Upper lobe of left lung (tissue), 6 donors: ENCODE data around the gene LINGO1. TPM values are rescaled to one million over a fixed set of nuclear protein-coding genes. Genes with fewer than 3 reads are reported as not detected.

Source experiments
- ATAC-seq, 2 donors: fragments of 200-7000 bp; cut with Tn5 transposase; one replicate each; pipeline ENCODE4 v1.9.1; 2022; ENCODE audit warnings: mild to moderate bottlenecking in 2 of 2, moderate library complexity in 2 of 2; ENCODE audit not compliant: low FRiP score in 2 of 2
- DNase-seq, 2 donors: peaks; one replicate each; pipeline ENCODE4 v3.0.0-alpha.2; 2019 to 2020
- H3K27ac ChIP-seq, 4 donors: fragments of 200-600 bp; sonication (generic); one replicate each; pipeline ENCODE4 v1.5.1; 2016 to 2019
- H3K27me3 ChIP-seq, 4 donors: fragments of 200-600 bp; sonication (generic); one replicate each; pipeline ENCODE4 v1.5.1; 2017 to 2019
- H3K36me3 ChIP-seq, 4 donors: fragments of 200-600 bp; sonication (generic); one replicate each; pipeline ENCODE4 v1.5.1; 2016 to 2019
- H3K4me1 ChIP-seq, 4 donors: fragments of 200-600 bp; sonication (generic); one replicate each; pipeline ENCODE4 v1.5.1; 2018 to 2019
- H3K4me3 ChIP-seq, 4 donors: fragments of 200-600 bp; sonication (generic); one replicate each; pipeline ENCODE4 v1.5.1; 2017 to 2019; ENCODE audit warnings: mild to moderate bottlenecking in 2 of 4, moderate library complexity in 1 of 4
- H3K9me3 ChIP-seq, 4 donors: fragments of 200-600 bp; sonication (generic); one replicate each; pipeline ENCODE4 v1.5.1; 2018 to 2019
- EP300 ChIP-seq, 4 donors: sonication (generic); formaldehyde crosslinking; IDR thresholded peaks; one replicate each; pipeline ENCODE4 v1.5.1; 2017; ENCODE audit warnings: antibody characterized with exemption in 4 of 4, control low read depth in 2 of 4
- POLR2A ChIP-seq, 4 donors: fragments of 450-650 bp; IDR thresholded peaks; one replicate each; pipeline ENCODE4 v1.5.1; 2016 to 2017; ENCODE audit warnings: antibody characterized with exemption in 4 of 4, mild to moderate bottlenecking in 2 of 4
- POLR2AphosphoS5 ChIP-seq, 2 donors: sonication (generic); formaldehyde crosslinking; IDR thresholded peaks; one replicate each; pipeline ENCODE4 v1.5.1; 2017; ENCODE audit warnings: antibody characterized with exemption in 2 of 2
- WGBS, 2 donors: methylation state at CpG; one replicate each; pipeline ENCODE4 v1.1.5; 2017 to 2018; 5-methylcytosine and 5-hydroxymethylcytosine counted together
- total RNA-seq, 6 donors: library from RNA; depleted of rRNA in 4 of 6; stranded (reverse); fragments of >200 nt in 4 of 6; gene quantifications; one replicate each; pipeline versions ENCODE4 v1.1.0 to v1.2.1, GENCODE V29; 2016 to 2021
- TF ChIP-seq, protein P1 (sequence below), 6 experiments: fragments of 450-650 bp in 4 of 6; fragments of 200-600 bp in 2 of 6; sonication (generic) in 2 of 6; IDR thresholded peaks; one replicate each; pipeline ENCODE4 v1.5.1; 2016 to 2019; ENCODE audit warnings: antibody characterized with exemption in 6 of 6
- donor health status: DM: no; HTN: no; CAD: no; lungs with moderate emphysema.
- donor health status: DM: no; HTN: yes; CAD: no; lungs with severe emphysema.

LINGO1 gene, protein sequence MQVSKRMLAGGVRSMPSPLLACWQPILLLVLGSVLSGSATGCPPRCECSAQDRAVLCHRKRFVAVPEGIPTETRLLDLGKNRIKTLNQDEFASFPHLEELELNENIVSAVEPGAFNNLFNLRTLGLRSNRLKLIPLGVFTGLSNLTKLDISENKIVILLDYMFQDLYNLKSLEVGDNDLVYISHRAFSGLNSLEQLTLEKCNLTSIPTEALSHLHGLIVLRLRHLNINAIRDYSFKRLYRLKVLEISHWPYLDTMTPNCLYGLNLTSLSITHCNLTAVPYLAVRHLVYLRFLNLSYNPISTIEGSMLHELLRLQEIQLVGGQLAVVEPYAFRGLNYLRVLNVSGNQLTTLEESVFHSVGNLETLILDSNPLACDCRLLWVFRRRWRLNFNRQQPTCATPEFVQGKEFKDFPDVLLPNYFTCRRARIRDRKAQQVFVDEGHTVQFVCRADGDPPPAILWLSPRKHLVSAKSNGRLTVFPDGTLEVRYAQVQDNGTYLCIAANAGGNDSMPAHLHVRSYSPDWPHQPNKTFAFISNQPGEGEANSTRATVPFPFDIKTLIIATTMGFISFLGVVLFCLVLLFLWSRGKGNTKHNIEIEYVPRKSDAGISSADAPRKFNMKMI
- under 1 TPM in 4 of 6 donors, not detected in 2; 0.15 to 0.84 (median 0.43) TPM for total RNA-seq

DNA sequence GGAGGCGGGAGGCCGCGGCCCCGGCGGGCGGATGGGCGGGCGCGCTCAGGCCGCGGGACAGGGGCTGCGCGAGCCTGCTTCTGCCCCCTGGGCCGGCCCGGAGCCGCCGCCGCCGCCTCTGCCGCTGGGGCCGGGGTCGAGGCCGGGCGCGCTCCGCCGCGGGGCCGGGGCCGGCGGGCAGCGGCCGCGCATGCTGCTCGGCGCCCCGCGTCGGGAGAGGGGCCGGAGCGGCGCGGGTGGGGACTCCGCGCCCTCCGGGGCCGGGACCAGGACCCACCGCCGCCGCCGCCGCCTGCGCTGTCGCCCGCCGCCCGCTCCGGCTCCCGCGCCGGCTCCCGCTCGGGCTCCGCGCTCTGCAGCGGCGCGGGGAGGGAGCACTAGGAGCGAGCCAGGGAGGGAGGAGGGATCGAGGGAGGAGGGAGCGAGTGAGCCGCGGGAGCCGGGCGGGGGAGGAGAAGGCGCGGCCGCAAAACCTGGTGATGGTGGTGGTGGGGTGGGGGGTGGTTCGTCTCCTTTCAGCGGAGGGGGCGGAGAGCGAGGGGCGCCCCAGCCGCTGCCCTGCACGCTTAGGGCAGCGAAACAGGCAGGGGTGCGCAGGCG, at the start of gene LINGO1:
TSS of gene LINGO1 (minus strand) at position 379 of the 600 bp plus-strand sequence. CDS start 597 bp downstream, outside the sequence.
- TF ChIP-seq POLR2AphosphoS5 (IDR thresholded peaks at IDR 0.05) (no peak), POLR2A (IDR thresholded peaks at IDR 0.05) (no peak), EP300 (IDR thresholded peaks at IDR 0.05) (no peak)
- TF ChIP-seq, protein P1, sequence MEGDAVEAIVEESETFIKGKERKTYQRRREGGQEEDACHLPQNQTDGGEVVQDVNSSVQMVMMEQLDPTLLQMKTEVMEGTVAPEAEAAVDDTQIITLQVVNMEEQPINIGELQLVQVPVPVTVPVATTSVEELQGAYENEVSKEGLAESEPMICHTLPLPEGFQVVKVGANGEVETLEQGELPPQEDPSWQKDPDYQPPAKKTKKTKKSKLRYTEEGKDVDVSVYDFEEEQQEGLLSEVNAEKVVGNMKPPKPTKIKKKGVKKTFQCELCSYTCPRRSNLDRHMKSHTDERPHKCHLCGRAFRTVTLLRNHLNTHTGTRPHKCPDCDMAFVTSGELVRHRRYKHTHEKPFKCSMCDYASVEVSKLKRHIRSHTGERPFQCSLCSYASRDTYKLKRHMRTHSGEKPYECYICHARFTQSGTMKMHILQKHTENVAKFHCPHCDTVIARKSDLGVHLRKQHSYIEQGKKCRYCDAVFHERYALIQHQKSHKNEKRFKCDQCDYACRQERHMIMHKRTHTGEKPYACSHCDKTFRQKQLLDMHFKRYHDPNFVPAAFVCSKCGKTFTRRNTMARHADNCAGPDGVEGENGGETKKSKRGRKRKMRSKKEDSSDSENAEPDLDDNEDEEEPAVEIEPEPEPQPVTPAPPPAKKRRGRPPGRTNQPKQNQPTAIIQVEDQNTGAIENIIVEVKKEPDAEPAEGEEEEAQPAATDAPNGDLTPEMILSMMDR (IDR thresholded peaks at IDR 0.05): no peak
- ATAC-seq: peak in 1 of 2 donors; percentile 21
- no peaks in the 10 kb centered on the region for H3K36me3 ChIP-seq
- H3K27ac ChIP-seq: no peak within 1 kb of the TSS
- H3K4me1 ChIP-seq: peaks cover 14 to 37% (median 27%) of the 10 kb centered on the region in 4 donors
- 0 to 1% methylated on average over 8 to 40 of the region's 88 CpGs for WGBS, 2 donors
- peak within 1 kb of the TSS; percentile 2 to 58 (median 48) for H3K4me3 ChIP-seq
- peak in 1 of 2 donors; percentile 77 for DNase-seq
- no peaks in the 10 kb centered on the region for H3K9me3 ChIP-seq
- peaks cover 2 to 47% (median 22%) of the 10 kb centered on the region in 4 donors for H3K27me3 ChIP-seq

DNA sequence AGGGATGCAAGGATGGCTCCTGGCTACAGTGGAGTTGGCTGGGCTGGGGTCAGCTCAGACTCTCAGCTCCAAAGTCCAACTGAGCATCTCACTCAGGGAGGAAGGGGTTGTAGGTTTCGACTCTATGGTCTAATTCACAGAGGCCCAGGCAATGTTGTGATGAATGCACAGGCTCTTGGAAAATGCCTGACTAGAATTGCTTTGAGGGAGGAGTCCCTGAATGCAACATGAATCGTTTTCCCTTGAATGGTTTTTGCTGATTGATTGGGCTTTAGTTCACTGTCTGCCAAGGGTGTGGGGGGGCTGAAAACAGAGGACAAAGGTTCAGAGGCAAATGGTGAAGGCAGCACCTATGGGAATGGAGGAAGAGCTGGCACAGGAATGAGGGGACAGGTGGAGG, 48.6 kb upstream of the LINGO1 start:
- WGBS, 2 donors: 53 to 55% methylated on average over 2 of the region's 2 CpGs
- H3K9me3 ChIP-seq: no peaks in the 10 kb centered on the region

DNA sequence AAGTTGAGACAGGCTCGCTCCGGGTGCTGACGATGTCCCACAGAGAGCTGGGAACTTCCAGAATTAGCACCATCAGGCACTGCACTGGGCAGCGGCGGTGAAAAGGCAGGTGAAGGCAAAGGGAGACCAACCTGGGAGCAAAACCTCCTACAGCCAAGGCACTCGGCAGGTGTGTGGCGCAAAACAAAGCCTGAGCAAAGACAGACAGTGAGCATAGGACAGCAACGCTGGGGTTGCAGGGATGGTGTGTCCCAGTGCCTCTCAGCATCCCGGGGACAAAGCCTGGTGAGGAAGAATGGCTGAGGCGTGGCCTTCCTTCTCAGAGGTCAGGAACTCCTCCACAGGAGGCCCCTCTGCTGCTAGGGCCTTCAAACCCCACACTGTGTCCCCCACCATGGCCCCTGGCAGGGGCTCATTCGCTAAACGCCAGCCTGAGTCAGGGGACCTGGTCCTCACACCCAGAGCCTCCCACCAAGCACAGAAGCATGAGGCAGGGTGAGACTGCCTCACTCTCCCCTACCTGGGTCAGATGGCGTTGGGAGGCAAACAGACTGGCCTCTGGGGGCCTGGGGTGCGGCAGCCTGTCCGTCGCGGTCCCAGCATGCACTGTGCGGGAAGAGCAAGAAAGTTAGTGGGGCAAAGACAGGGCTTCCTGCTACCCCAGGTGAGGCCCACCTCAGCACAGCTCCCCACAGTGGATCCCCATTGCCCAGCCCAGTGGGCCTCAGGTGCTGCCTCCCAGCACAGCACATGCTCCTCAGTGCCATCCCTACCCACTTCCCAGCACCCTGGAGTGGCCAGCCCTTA, 44.1 kb upstream of the LINGO1 start:
- DNase-seq (peak in 1 of 2 donors; percentile 43), ATAC-seq (peak in 1 of 2 donors; percentile 16)
- WGBS, 2 donors: 82 to 87% methylated on average over 8 to 18 of the region's 18 CpGs

More for the DNA sequence above, 48.6 kb upstream of the LINGO1 start:
- H3K27ac ChIP-seq: no peak overlapping the region
- TF ChIP-seq EP300 (IDR thresholded peaks at IDR 0.05) (no peak), POLR2AphosphoS5 (IDR thresholded peaks at IDR 0.05) (no peak), POLR2A (IDR thresholded peaks at IDR 0.05) (no peak)
- TF ChIP-seq, protein P1 (IDR thresholded peaks at IDR 0.05): no peak
- DNase-seq (no peak), ATAC-seq (no peak)
- no peaks in the 10 kb centered on the region for H3K27me3 ChIP-seq
- no peak overlapping the region for H3K4me3 ChIP-seq
- H3K36me3 ChIP-seq: no peaks in the 10 kb centered on the region
- H3K4me1 ChIP-seq: no peaks in the 10 kb centered on the region

DNA sequence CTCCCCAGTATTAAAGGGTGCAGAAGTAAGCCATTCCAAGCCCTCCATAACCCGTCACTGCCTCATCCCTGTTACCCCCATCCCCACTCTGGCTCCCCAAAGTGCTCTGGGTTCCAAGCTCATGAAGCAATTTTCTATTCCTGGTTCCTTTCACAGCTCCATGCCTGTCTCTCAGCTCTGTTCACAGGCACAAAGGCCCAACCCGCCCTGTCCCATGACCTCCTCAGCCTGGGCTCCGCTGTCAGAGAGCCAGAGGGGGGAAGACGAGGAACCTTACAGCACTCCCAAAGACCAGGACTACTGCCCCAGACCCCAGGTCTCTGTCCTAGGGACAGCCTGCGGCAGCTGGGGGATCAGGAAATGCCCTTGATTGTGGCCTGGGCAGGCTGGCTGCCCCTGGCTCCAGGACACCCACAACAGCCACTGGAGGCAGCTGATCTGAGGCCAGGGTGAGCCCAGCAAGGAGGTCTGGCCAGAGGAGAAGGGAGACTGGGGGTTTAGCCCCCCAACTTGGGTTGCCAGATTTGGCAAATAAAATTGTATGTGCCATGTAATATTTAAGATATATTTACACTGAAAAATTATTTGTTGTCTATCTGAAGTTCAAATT, 43.2 kb upstream of the LINGO1 start:
- WGBS, 2 donors: 82 to 85% methylated on average over 5 of the region's 5 CpGs
- Histone ChIP-seq H3K27ac (no peak overlapping the region), H3K4me3 (no peak overlapping the region), H3K9me3 (no peaks in the 10 kb centered on the region), H3K36me3 (no peaks in the 10 kb centered on the region), H3K27me3 (no peaks in the 10 kb centered on the region), H3K4me1 (no peaks in the 10 kb centered on the region)
- no peak for DNase-seq
- TF ChIP-seq, protein P1 (IDR thresholded peaks at IDR 0.05): no peak
- TF ChIP-seq POLR2AphosphoS5 (IDR thresholded peaks at IDR 0.05): no peak
- TF ChIP-seq POLR2A (IDR thresholded peaks at IDR 0.05): no peak
- no peak for ATAC-seq

More for the DNA sequence above, 44.1 kb upstream of the LINGO1 start:
- TF ChIP-seq EP300 (IDR thresholded peaks at IDR 0.05): no peak
- no peak for TF ChIP-seq POLR2AphosphoS5 (IDR thresholded peaks at IDR 0.05)
- no peak for TF ChIP-seq POLR2A (IDR thresholded peaks at IDR 0.05)
- no peaks in the 10 kb centered on the region for H3K27me3 ChIP-seq
- no peak overlapping the region for H3K27ac ChIP-seq
- no peak overlapping the region for H3K4me3 ChIP-seq
- no peaks in the 10 kb centered on the region for H3K4me1 ChIP-seq
- no peaks in the 10 kb centered on the region for H3K36me3 ChIP-seq
- H3K9me3 ChIP-seq: no peaks in the 10 kb centered on the region
